Spinal cord (tissue), 10 donors: ENCODE data around the gene C11orf86. TPM values are rescaled to one million over a fixed set of nuclear protein-coding genes. Genes with fewer than 3 reads are reported as not detected.
"Not testable (repeated sequence)": the region's sequence is repeated elsewhere in the genome, so short reads cannot be mapped to it uniquely, and the experiment has no call there.

Experiments used
- DNase-seq, 6 donors: peaks; one replicate each; pipeline versions ENCODE4 v3.0.0 to v3.0.0-alpha.2; 2013 to 2015; ENCODE audit warnings: low spot score in 6 of 6, low read depth in 4 of 6
- H3K27ac ChIP-seq: one replicate; pipeline ENCODE4 v1.5.1; 2013; ENCODE audit warnings: low read depth, low read length, control low read depth
- H3K27me3 ChIP-seq: one replicate; pipeline ENCODE4 v1.6.1; 2013; ENCODE audit warnings: low read length; ENCODE audit not compliant: control insufficient read depth, insufficient read depth
- H3K36me3 ChIP-seq: one replicate; pipeline ENCODE4 v1.6.1; 2013; ENCODE audit warnings: low read length; ENCODE audit not compliant: control insufficient read depth, insufficient read depth
- H3K4me1 ChIP-seq: one replicate; pipeline ENCODE4 v1.6.1; 2013; ENCODE audit warnings: low read length; ENCODE audit not compliant: control insufficient read depth, insufficient read depth
- H3K4me3 ChIP-seq: one replicate; pipeline ENCODE4 v1.5.1; 2013; ENCODE audit warnings: low read depth, low read length, control low read depth
- H3K9me3 ChIP-seq: one replicate; pipeline ENCODE4 v1.6.1; 2013; ENCODE audit warnings: low read length; ENCODE audit not compliant: control insufficient read depth, insufficient read depth
- WGBS: methylation state at CpG from one replicate; pipeline ENCODE4 v1.1.5; 2013; ENCODE audit warnings: missing lambda C conversion rate; ENCODE audit not compliant: insufficient coverage; 5-methylcytosine and 5-hydroxymethylcytosine counted together
- polyA plus RNA-seq, 2 donors: library from polyadenylated mRNA; unstranded; fragments of 120-200 nt; gene quantifications; one replicate each; pipeline ENCODE4 v1.2.1, GENCODE V29; 2013; ENCODE audit not compliant: insufficient read length in 2 of 2
- total RNA-seq, 2 donors: library from RNA; depleted of rRNA in 1 of 2; stranded (reverse); fragments of 120-200 nt in 1 of 2; fragments of >200 nt in 1 of 2; gene quantifications; one replicate each; pipeline versions ENCODE4 v1.2.3 to v1.2.4, GENCODE V29; 2013 to 2014
- donor health status: healthy.

Gene C11orf86
- total and polyA plus RNA-seq, 4 donors, result 0.18 to 0.39 (median 0.29) TPM; not detected in 1

- peaks cover 3% of the 10 kb centered on the region for H3K4me1 ChIP-seq
- no peaks in the 10 kb centered on the region for H3K9me3 ChIP-seq
- H3K27me3 ChIP-seq, result no peaks in the 10 kb centered on the region
- no peak for DNase-seq
- H3K27ac ChIP-seq, result no peak overlapping the region
- no peaks in the 10 kb centered on the region for H3K36me3 ChIP-seq
- WGBS, result 91% methylated on average over 7 of the region's 7 CpGs
- no peak overlapping the region for H3K4me3 ChIP-seq
Observed at GRCh38 chr11:66986178-66986545, 11.1 kb downstream of the C11orf86 start.

- no peak overlapping the region for H3K27ac ChIP-seq
- no peaks in the 10 kb centered on the region for H3K9me3 ChIP-seq
Observed at GRCh38 chr11:66987158-66987620, 12.1 kb downstream of the C11orf86 start.

GRCh38 chr11:66987924-66988637 is 13.0 kb downstream of the C11orf86 start:
- 77% methylated on average over 10 of the region's 13 CpGs for WGBS
- Histone ChIP-seq H3K4me3 (no peak overlapping the region), H3K9me3 (no peaks in the 10 kb centered on the region), H3K27me3 (no peaks in the 10 kb centered on the region), H3K4me1 (no peaks in the 10 kb centered on the region), H3K36me3 (no peaks in the 10 kb centered on the region), H3K27ac (no peak overlapping the region)
- peak in 1 of 6 donors; percentile 6 for DNase-seq

More at GRCh38 chr11:66987158-66987620, 12.1 kb downstream of the C11orf86 start:
- Histone ChIP-seq H3K27me3 (no peaks in the 10 kb centered on the region), H3K4me3 (no peak overlapping the region), H3K4me1 (no peaks in the 10 kb centered on the region), H3K36me3 (no peaks in the 10 kb centered on the region)
- no peak for DNase-seq
- 49% methylated on average over 4 of the region's 6 CpGs for WGBS

GRCh38 chr11:66988741-66989140 is 13.6 kb downstream of the C11orf86 start:
- DNase-seq, H3K36me3 ChIP-seq, H3K27ac ChIP-seq, H3K9me3 ChIP-seq, H3K4me3 ChIP-seq, H3K4me1 ChIP-seq, H3K27me3 ChIP-seq: not testable (repeated sequence)
- 96% methylated on average over 23 of the region's 28 CpGs for WGBS

GRCh38 chr11:66989360-66989759 is 14.3 kb downstream of the C11orf86 start:
- not testable (repeated sequence) for H3K9me3 ChIP-seq, H3K27ac ChIP-seq, H3K27me3 ChIP-seq, H3K36me3 ChIP-seq, H3K4me1 ChIP-seq, H3K4me3 ChIP-seq, DNase-seq
- WGBS, result 70% methylated on average over 4 of the region's 9 CpGs

- no CpG with 5 or more reads among the region's 2 CpGs for WGBS
- H3K4me1 ChIP-seq, result no peaks in the 10 kb centered on the region
- no peaks in the 10 kb centered on the region for H3K36me3 ChIP-seq
- H3K9me3 ChIP-seq, result no peaks in the 10 kb centered on the region
- H3K27me3 ChIP-seq, result no peaks in the 10 kb centered on the region
- DNase-seq, result no peak
- no peak overlapping the region for H3K4me3 ChIP-seq
- H3K27ac ChIP-seq, result no peak overlapping the region
Observed at GRCh38 chr11:66992041-66992440, 16.9 kb downstream of the C11orf86 start.

GRCh38 chr11:66996609-66997273 is 21.6 kb downstream of the C11orf86 start:
- H3K27me3 ChIP-seq, result no peaks in the 10 kb centered on the region
- no peaks in the 10 kb centered on the region for H3K36me3 ChIP-seq
- H3K27ac ChIP-seq, result no peak overlapping the region
- H3K4me1 ChIP-seq, result no peaks in the 10 kb centered on the region
- DNase-seq, result no peak
- H3K9me3 ChIP-seq, result no peaks in the 10 kb centered on the region
- WGBS, result 86% methylated on average over 6 of the region's 8 CpGs
- H3K4me3 ChIP-seq, result no peak overlapping the region

GRCh38 chr11:66999555-66999954 is 24.5 kb downstream of the C11orf86 start:
- no peaks in the 10 kb centered on the region for H3K36me3 ChIP-seq
- no peak for DNase-seq
- no peak overlapping the region for H3K27ac ChIP-seq
- no peak overlapping the region for H3K4me3 ChIP-seq
- WGBS, result 95% methylated on average over 2 of the region's 7 CpGs
- H3K27me3 ChIP-seq, result no peaks in the 10 kb centered on the region
- no peaks in the 10 kb centered on the region for H3K9me3 ChIP-seq
- H3K4me1 ChIP-seq, result peaks cover 8% of the 10 kb centered on the region

GRCh38 chr11:67001332-67001731 is 26.2 kb downstream of the C11orf86 start:
- Histone ChIP-seq H3K36me3 (no peaks in the 10 kb centered on the region), H3K4me1 (peaks cover 8% of the 10 kb centered on the region), H3K27me3 (no peaks in the 10 kb centered on the region), H3K27ac (no peak overlapping the region), H3K9me3 (no peaks in the 10 kb centered on the region), H3K4me3 (no peak overlapping the region)
- 100% methylated on average over 2 of the region's 5 CpGs for WGBS
- no peak for DNase-seq
